ENCODE data around the gene DHDDS. TPM values are rescaled to one million over a fixed set of nuclear protein-coding genes. Genes with fewer than 3 reads are reported as not detected.

The DHDDS gene
- total and polyA plus RNA-seq, 2 of the 13 experiments (the other 11 are each of a cell fraction or from before 2014, with no cell fraction given) = 18.9 to 28.3 TPM

DNA sequence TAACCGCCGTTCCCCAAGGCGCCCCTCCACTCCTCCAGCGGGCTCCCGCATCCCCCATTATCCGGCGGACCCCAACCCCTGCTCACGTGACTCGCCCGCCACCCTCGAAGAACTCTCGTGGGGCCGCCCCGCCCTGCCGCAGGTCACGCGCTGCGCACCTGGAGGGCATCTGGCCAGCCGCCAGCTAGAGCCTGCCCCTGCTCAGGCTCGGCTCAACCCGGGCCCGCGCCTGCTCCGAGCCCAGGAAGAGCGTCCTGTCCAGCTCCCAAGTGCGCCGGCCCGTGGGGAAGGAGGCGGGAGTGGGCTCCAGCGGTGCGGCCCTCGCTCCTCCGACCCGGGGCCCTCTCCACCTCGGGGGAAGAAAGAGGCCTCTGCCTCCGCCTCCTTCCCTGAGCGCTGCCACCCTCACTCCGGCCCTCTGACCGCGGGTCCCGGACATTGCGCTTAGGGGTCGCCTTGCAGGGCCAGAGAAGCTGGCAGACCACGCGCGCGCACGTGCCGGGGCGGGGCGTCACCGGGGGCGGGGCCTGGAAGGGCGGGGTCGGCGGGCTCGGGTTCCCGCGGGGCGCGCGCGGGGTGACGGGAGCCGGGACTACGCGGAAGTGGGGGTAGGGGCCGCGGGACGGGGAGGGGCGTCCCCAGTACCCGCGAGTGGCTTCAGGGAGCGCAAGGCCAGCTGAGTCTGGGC lies 68.5 kb downstream of the DHDDS start (continued):
- TF ChIP-seq ATF2 (CRISPR knock-in tag; IDR thresholded peaks at IDR 0.05) = no peak
- TF ChIP-seq TOPORS (CRISPR knock-in tag; IDR thresholded peaks at IDR 0.05) = peak; percentile 82; the same call in 1 of the 2 replicates
- TF ChIP-seq RAD51 (IDR thresholded peaks at IDR 0.05; ENCODE audit: borderline replicate concordance) = peak; percentile 33; the same call in 1 of the 2 replicates
- TF ChIP-seq ZNF614 (CRISPR knock-in tag; IDR thresholded peaks at IDR 0.05; ENCODE audit: borderline replicate concordance) = no peak
- peak; percentile 84 for TF ChIP-seq ZNF253 (CRISPR knock-in tag; IDR thresholded peaks at IDR 0.05; ENCODE audit: borderline replicate concordance)
- peak; percentile 79 for TF ChIP-seq HDAC1 (CRISPR knock-in tag; IDR thresholded peaks at IDR 0.05)
- no peak for TF ChIP-seq ZNF572 (CRISPR knock-in tag; IDR thresholded peaks at IDR 0.05)
- no peak for TF ChIP-seq ZNF879 (CRISPR knock-in tag; IDR thresholded peaks at IDR 0.05)
- TF ChIP-seq CHD4 (IDR thresholded peaks at IDR 0.05; ENCODE audit: borderline replicate concordance, low read length) = no peak
- no peak for TF ChIP-seq DNMT3B (CRISPR knock-in tag; conservative IDR thresholded peaks at IDR 0.05)
- TF ChIP-seq CTCF (CRISPR knock-in tag; IDR thresholded peaks at IDR 0.05) = no peak
- TF ChIP-seq EP300 (IDR thresholded peaks at IDR 0.05; ENCODE audit: low read depth in 2 of 2, low read length in 2 of 2) = no peak
- TF ChIP-seq EP300 (CRISPR knock-in tag; IDR thresholded peaks at IDR 0.05; ENCODE audit: borderline replicate concordance) = no peak
- TF ChIP-seq MAFK (conservative IDR thresholded peaks at IDR 0.05 in 1 of 2, IDR thresholded peaks at IDR 0.05 in 1 of 2; ENCODE audit: low read length in 2 of 2) = no peak
- no peak for TF ChIP-seq SNAPC5 (CRISPR knock-in tag; IDR thresholded peaks at IDR 0.05; ENCODE audit: borderline replicate concordance)
- TF ChIP-seq ZNF17 (CRISPR knock-in tag; IDR thresholded peaks at IDR 0.05) = no peak
- peak; percentile 83 for TF ChIP-seq SPEN (CRISPR knock-in tag; IDR thresholded peaks at IDR 0.05; ENCODE audit: low read depth)
- TF ChIP-seq ZFP90 (CRISPR knock-in tag; IDR thresholded peaks at IDR 0.05; ENCODE audit: borderline replicate concordance) = no peak
- peak; percentile 85 for TF ChIP-seq SRSF1 (optimal IDR thresholded peaks at IDR 0.05; ENCODE audit: low read depth, low read length)
- 0 out of 2 replicates have a peak, but pooled peaks have one; percentile 18 for TF ChIP-seq ZNF792 (CRISPR knock-in tag; IDR thresholded peaks at IDR 0.05)
- TF ChIP-seq GLMP (CRISPR knock-in tag; IDR thresholded peaks at IDR 0.05; ENCODE audit: borderline replicate concordance) = no peak
- TF ChIP-seq ZNF574 (CRISPR knock-in tag; IDR thresholded peaks at IDR 0.05) = no peak; the same call in 1 of the 2 replicates
- peak; percentile 41; the same call in 1 of the 2 replicates for TF ChIP-seq REPIN1 (CRISPR knock-in tag; IDR thresholded peaks at IDR 0.05; ENCODE audit: borderline replicate concordance, low read depth)
